GM23248 (cell line): ENCODE measurements around the gene MAT2A.

Experiments used
- EZH2 ChIP-seq: fragments of 200-600 bp; sonication (generic); IDR thresholded peaks from 2 replicates; pipeline ENCODE4 v1.6.1; 2018; ENCODE audit warnings: antibody characterized with exemption, mild to moderate bottlenecking; ENCODE audit not compliant: insufficient read depth, poor library complexity, severe bottlenecking
- EZH2phosphoT487 ChIP-seq: fragments of 200-600 bp; sonication (generic); IDR thresholded peaks from 2 replicates; pipeline ENCODE4 v1.6.1; 2018; ENCODE audit warnings: antibody characterized with exemption, moderate library complexity, mild to moderate bottlenecking, low read depth; ENCODE audit not compliant: insufficient read depth

DNA sequence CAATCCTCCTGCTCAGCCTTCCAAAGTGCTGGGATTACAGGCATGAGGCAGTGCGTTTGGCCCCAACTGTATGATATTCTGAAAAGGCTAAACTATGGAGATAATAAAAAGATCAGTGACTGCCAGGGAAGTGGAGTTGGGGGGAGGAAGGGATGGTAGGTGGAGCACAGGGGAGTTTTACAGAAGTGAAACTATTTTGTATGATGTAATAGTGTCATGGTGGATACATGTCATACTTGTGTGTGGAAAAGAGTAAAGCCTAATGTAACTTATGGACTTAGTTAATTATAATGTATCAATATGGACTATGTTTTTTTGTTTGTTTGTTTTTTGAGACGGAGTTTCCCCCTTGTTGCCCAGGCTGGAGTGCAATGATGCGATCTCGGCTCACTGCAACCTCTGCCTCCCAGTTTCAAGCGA, 25.2 kb downstream of the MAT2A start:
- TF ChIP-seq EZH2, result no peak
- TF ChIP-seq EZH2phosphoT487, result no peak
